H1 (cell line): Measurements from ENCODE around the gene POLN. TPM values are rescaled to one million over a fixed set of nuclear protein-coding genes. Genes with fewer than 3 reads are reported as not detected.
A peak's percentile ranks its signal among the peaks of the same experiment; 100 is the strongest.

Experiments
- CTCF ChIA-PET: fragments of 300-600 bp; sonication (Branson Sonifier 250); formaldehyde crosslinking; loops from one replicate; lab custom pipeline; 2021; ENCODE audit not compliant: partially characterized antibody; lab: Charles Lee
- POLR2A ChIA-PET: fragments of 300-600 bp; sonication (Branson Sonifier 250); formaldehyde crosslinking; loops from one replicate; lab custom pipeline; 2021; ENCODE audit warnings: inconsistent platforms; ENCODE audit not compliant: partially characterized antibody; lab: Charles Lee
- DNase-seq, 2 experiments: peaks; one replicate each; pipeline versions ENCODE4 v3.0.0 to v3.0.0-alpha.2; 2010 to 2022; ENCODE audit warnings: low spot score in 2 of 2, low read depth in 1 of 2, mixed read lengths in 1 of 2
- FAIRE-seq: peaks from 2 replicates; lab custom pipeline; 2011; peaks lifted over from hg19 to GRCh38; lab: Jason Lieb, UNC
- H2AFZ ChIP-seq: 2 replicates; pipeline ENCODE4 v1.8.1; 2012; ENCODE audit warnings: low read length, inconsistent platforms
- H2AK5ac ChIP-seq: 2 replicates; pipeline ENCODE4 v1.6.1; 2013; ENCODE audit warnings: low read depth, low read length
- H2BK120ac ChIP-seq: replicated peaks from 2 replicates; pipeline ENCODE3; 2013; ENCODE audit warnings: low read depth, low read length, inconsistent platforms
- H2BK12ac ChIP-seq: 2 replicates; pipeline ENCODE4 v1.6.1; 2013; ENCODE audit warnings: low read depth, low read length
- H2BK15ac ChIP-seq: 2 replicates; pipeline ENCODE4 v1.6.1; 2013; ENCODE audit warnings: low read length
- H2BK20ac ChIP-seq: 2 replicates; pipeline ENCODE4 v1.6.1; 2013; ENCODE audit warnings: low read length
- H2BK5ac ChIP-seq: 2 replicates; pipeline ENCODE4 v1.6.1; 2013; ENCODE audit warnings: low read depth, low read length
- H3K14ac ChIP-seq: 2 replicates; pipeline ENCODE4 v1.6.1; 2013; ENCODE audit warnings: inconsistent platforms; ENCODE audit not compliant: insufficient read length
- H3K18ac ChIP-seq: 2 replicates; pipeline ENCODE4 v1.6.1; 2013; ENCODE audit warnings: low read length; ENCODE audit errors: extremely low read depth
- H3K23ac ChIP-seq: 2 replicates; pipeline ENCODE4 v1.6.1; 2013; ENCODE audit warnings: inconsistent platforms; ENCODE audit not compliant: insufficient read length
- H3K23me2 ChIP-seq: 2 replicates; pipeline ENCODE4 v1.6.1; 2013; ENCODE audit warnings: low read depth, low read length
- H3K27ac ChIP-seq: 2 replicates; pipeline ENCODE4 v1.6.1; 2011; ENCODE audit warnings: low read depth, low read length, inconsistent platforms
- H3K27me3 ChIP-seq, 4 experiments: replicated peaks in 1 of 4; 1 replicate in 1 of 4; 2 replicates in 3 of 4; pipeline versions ENCODE4 v1.6.1 to v1.8.1; 2011 to 2013; ENCODE audit warnings: low read length in 3 of 4, mild to moderate bottlenecking in 3 of 4, inconsistent platforms in 2 of 4, mixed read lengths in 2 of 4, moderate library complexity in 1 of 4; ENCODE audit not compliant: control insufficient read depth in 3 of 4, insufficient read depth in 3 of 4; ENCODE audit errors: extremely low read depth in 1 of 4
- H3K36me3 ChIP-seq, 4 experiments: 2 replicates each; pipeline versions ENCODE4 v1.6.1 to v1.8.1; 2011 to 2013; ENCODE audit warnings: mild to moderate bottlenecking in 4 of 4, low read length in 3 of 4, moderate library complexity in 2 of 4, control low read depth in 1 of 4, inconsistent platforms in 1 of 4; ENCODE audit not compliant: insufficient read depth in 4 of 4, control insufficient read depth in 2 of 4
- H3K4ac ChIP-seq: replicated peaks from 2 replicates; pipeline ENCODE3; 2013; ENCODE audit warnings: low read length, low read depth, mixed read lengths, inconsistent platforms; ENCODE audit not compliant: insufficient read length
- H3K4me1 ChIP-seq, 4 experiments: replicated peaks in 1 of 4; 1 replicate in 1 of 4; 2 replicates in 3 of 4; pipeline versions ENCODE4 v1.6.1 to v1.8.1; 2011 to 2013; ENCODE audit warnings: low read length in 3 of 4, inconsistent platforms in 2 of 4, mixed read lengths in 1 of 4; ENCODE audit not compliant: insufficient read depth in 4 of 4, control insufficient read depth in 3 of 4
- H3K4me2 ChIP-seq, 2 experiments: 2 replicates each; pipeline versions ENCODE4 v1.6.1 to v1.8.1; 2011 to 2013; ENCODE audit warnings: low read depth in 2 of 2, low read length in 2 of 2, control low read depth in 1 of 2, inconsistent platforms in 1 of 2, mild to moderate bottlenecking in 1 of 2; ENCODE audit not compliant: insufficient read depth in 1 of 2
- H3K4me3 ChIP-seq, 4 experiments: fragments of 200-600, 300-600 bp in 1 of 4; sonication (generic), shearing (Covaris generic), sonication (Bioruptor Twin) in 1 of 4; 2 replicates each; pipeline versions ENCODE4 v1.5.1 to v1.8.1; 2011 to 2016; ENCODE audit warnings: low read length in 4 of 4, low read depth in 3 of 4, control low read depth in 2 of 4, inconsistent platforms in 2 of 4, mild to moderate bottlenecking in 2 of 4, mixed read lengths in 1 of 4, moderate library complexity in 1 of 4; ENCODE audit not compliant: insufficient read depth in 2 of 4; ENCODE audit errors: extremely low read depth in 1 of 4
- H3K56ac ChIP-seq: replicated peaks from 2 replicates; pipeline ENCODE3; 2013; ENCODE audit warnings: low read depth, mild to moderate bottlenecking, mixed read lengths, low read length, inconsistent platforms; ENCODE audit not compliant: insufficient read length
- H3K79me1 ChIP-seq: 2 replicates; pipeline ENCODE4 v1.6.1; 2013; ENCODE audit warnings: low read depth, low read length, control low read depth
- H3K79me2 ChIP-seq, 2 experiments: 2 replicates each; pipeline versions ENCODE4 v1.6.1 to v1.8.1; 2012 to 2013; ENCODE audit warnings: low read length in 2 of 2, mild to moderate bottlenecking in 2 of 2, inconsistent platforms in 1 of 2; ENCODE audit not compliant: insufficient read depth in 2 of 2, control insufficient read depth in 1 of 2
- H3K9ac ChIP-seq, 4 experiments: replicated peaks in 1 of 4; 1 replicate in 1 of 4; 2 replicates in 3 of 4; pipeline versions ENCODE4 v1.6.1 to v1.8.1; 2011 to 2013; ENCODE audit warnings: low read depth in 3 of 4, low read length in 3 of 4, control low read depth in 2 of 4, mild to moderate bottlenecking in 2 of 4, moderate library complexity in 2 of 4, inconsistent platforms in 1 of 4; ENCODE audit errors: extremely low read depth in 1 of 4
- H3K9me3 ChIP-seq, 2 experiments: 2 replicates each; pipeline versions ENCODE4 v1.6.1 to v1.8.1; 2012 to 2013; ENCODE audit warnings: mild to moderate bottlenecking in 2 of 2, moderate library complexity in 2 of 2, control low read depth in 1 of 2, inconsistent platforms in 1 of 2, low read depth in 1 of 2, low read length in 1 of 2, mixed read lengths in 1 of 2; ENCODE audit not compliant: insufficient read depth in 2 of 2
- H4K20me1 ChIP-seq, 2 experiments: replicated peaks in 1 of 2; 2 replicates each; pipeline versions ENCODE3 to v1.8.1; 2011 to 2013; ENCODE audit warnings: inconsistent platforms in 2 of 2, low read length in 2 of 2, mild to moderate bottlenecking in 1 of 2; ENCODE audit not compliant: insufficient read depth in 2 of 2, control insufficient read depth in 1 of 2
- H4K5ac ChIP-seq: 2 replicates; pipeline ENCODE4 v1.6.1; 2013; ENCODE audit warnings: low read length, low read depth, mixed read lengths, inconsistent platforms; ENCODE audit not compliant: insufficient read length
- H4K8ac ChIP-seq: 2 replicates; pipeline ENCODE4 v1.8.0; 2013; ENCODE audit warnings: mild to moderate bottlenecking, moderate library complexity, low read length, inconsistent platforms; ENCODE audit not compliant: insufficient read depth; ENCODE audit errors: extremely low read depth
- H4K91ac ChIP-seq: replicated peaks from 2 replicates; pipeline ENCODE3; 2013; ENCODE audit warnings: low read length, mixed read lengths, inconsistent platforms; ENCODE audit not compliant: insufficient read length
- CTCF ChIP-seq, 3 experiments: IDR thresholded peaks; 1 replicate in 2 of 3; 2 replicates in 1 of 3; pipeline versions ENCODE4 v1.5.1 to v1.6.1; 2011; ENCODE audit warnings: low read length in 3 of 3, mild to moderate bottlenecking in 3 of 3, inconsistent platforms in 2 of 3, low read depth in 1 of 3, moderate library complexity in 1 of 3; ENCODE audit not compliant: insufficient read depth in 1 of 3; ENCODE audit errors: control extremely low read depth in 1 of 3
- JUND ChIP-seq: IDR thresholded peaks from 2 replicates; pipeline ENCODE4 v1.6.1; 2011; ENCODE audit warnings: mild to moderate bottlenecking, improper control_type of control experiment, low read length
- RAD21 ChIP-seq, 2 experiments: IDR thresholded peaks in 1 of 2; conservative IDR thresholded peaks in 1 of 2; 2 replicates each; pipeline ENCODE4 v1.6.1; 2011; ENCODE audit warnings: low read depth in 2 of 2, low read length in 2 of 2, improper control_type of control experiment in 1 of 2, inconsistent platforms in 1 of 2, mild to moderate bottlenecking in 1 of 2, moderate library complexity in 1 of 2
- WGBS, 2 experiments: shearing (Covaris generic) in 1 of 2; methylation state at CpG; one replicate each; pipeline versions ENCODE4 v1.1.6 to v1.1.7; 2013 to 2015; ENCODE audit warnings: low lambda C conversion rate in 2 of 2, mixed read lengths in 2 of 2, inconsistent platforms in 1 of 2, low coverage in 1 of 2, missing lambda C conversion rate in 1 of 2; ENCODE audit not compliant: insufficient replicate concordance in 2 of 2, insufficient coverage in 1 of 2, insufficient read length in 1 of 2; ENCODE audit errors: extremely low coverage in 1 of 2, missing lambda C conversion rate in 1 of 2; 5-methylcytosine and 5-hydroxymethylcytosine counted together
- polyA plus RNA-seq, 7 experiments: library from polyadenylated mRNA; depleted of rRNA in 3 of 7; stranded (reverse) in 5 of 7; unstranded in 2 of 7; fragments of >200 nt in 5 of 7; fragments of 200-250 nt in 2 of 7; gene quantifications; 1 replicate in 5 of 7; 2 replicates in 1 of 7; 4 replicates in 1 of 7; pipeline versions ENCODE4 v1.2.1 to v1.2.3, GENCODE V29; 2011 to 2013; ENCODE audit warnings: missing spikeins in 2 of 7, mixed read lengths in 2 of 7
- total RNA-seq: library from RNA; stranded (reverse); fragmentation: NEBNext Ultra II Directional; extraction: Animal tissue kit (Norgen Biotek cat#: 25700); gene quantifications from 2 replicates; pipeline ENCODE4 v1.2.1, GENCODE V29; 2021

POLN gene
- total and polyA plus RNA-seq, 2 of the 8 experiments (the other 6 are each of a cell fraction or from before 2014, with no cell fraction given), result 0.98 to 1.5 TPM

GRCh38 chr4:2177443-2178093, 64.4 kb downstream of the POLN start:
- no peak for DNase-seq
- 93% methylated on average over 4 of the region's 4 CpGs; no CpG with 5 or more reads in 1 of the 2 experiments for WGBS, 2 experiments
- H2AFZ ChIP-seq, result no peak overlapping the region

More at GRCh38 chr4:2177443-2178093, 64.4 kb downstream of the POLN start:
- Histone ChIP-seq H2BK15ac (no peak overlapping the region), H3K56ac (no peak overlapping the region), H3K9ac (no peak overlapping the region), H2BK120ac (no peak overlapping the region), H3K4me1 (no peaks in the 10 kb centered on the region), H3K79me2 (no peaks in the 10 kb centered on the region), H4K5ac (no peak overlapping the region), H3K27me3 (no peaks in the 10 kb centered on the region), H3K23me2 (no peaks in the 10 kb centered on the region), H2BK20ac (no peak overlapping the region), H4K91ac (no peak overlapping the region), H3K14ac (no peak overlapping the region), H2AK5ac (no peak overlapping the region), H2BK5ac (no peak overlapping the region), H3K27ac (no peak overlapping the region), H3K9me3 (peaks cover 3 to 4% of the 10 kb centered on the region in 2 experiments; a peak in 2 of 4 replicates), H3K4me3 (no peak overlapping the region), H3K23ac (no peak overlapping the region), H3K18ac (no peak overlapping the region), H3K36me3 (no peaks in the 10 kb centered on the region), H4K8ac (no peak overlapping the region), H4K20me1 (peaks cover 0 to 2% of the 10 kb centered on the region in 2 experiments), H3K4me2 (no peak overlapping the region), H3K4ac (no peak overlapping the region), H3K79me1 (no peaks in the 10 kb centered on the region), H2BK12ac (no peak overlapping the region)
- ChIA-PET POLR2A (no interaction called here), CTCF (interaction anchor here (0.8 to 2.0 kb wide), 8 partner anchors 9 to 200 kb away, joined by 3 to 11 read pairs (median 3); no protein-coding TSS in a partner anchor)
- FAIRE-seq, result no peak
- TF ChIP-seq RAD21 (IDR thresholded peaks at IDR 0.05 in 1 of 2, conservative IDR thresholded peaks at IDR 0.05 in 1 of 2; ENCODE audit: low read depth in 2 of 2, low read length in 2 of 2) (peak; percentile 26 to 33; a peak in 2 of 4 replicates), JUND (no peak), CTCF (IDR thresholded peaks at IDR 0.05; ENCODE audit: control extremely low read depth in 1 of 3, insufficient read depth in 1 of 3, low read depth in 1 of 3, low read length in 3 of 3) (peak in 2 of 3 experiments; percentile 23 to 24; a peak in 3 of 4 replicates)
